HAP-1 (cell line): ENCODE data around the gene KANSL2.

Experiments used
- DNase-seq, 2 experiments: peaks; one replicate each; pipeline ENCODE4 v3.0.0-alpha.2; 2016 to 2020; ENCODE audit warnings: low spot score in 2 of 2
- H3K27me3 ChIP-seq: fragments of 250-450 bp; sonication (Bioruptor Pico); 2 replicates; pipeline ENCODE4 v1.5.1; 2020; ENCODE audit warnings: low read depth, mild to moderate bottlenecking, moderate library complexity
- H3K36me3 ChIP-seq: fragments of 250-450 bp; sonication (Bioruptor Pico); replicated peaks from 2 replicates; pipeline ENCODE4 v1.5.1; 2020; ENCODE audit warnings: mild to moderate bottlenecking
- H3K4me1 ChIP-seq: fragments of 250-450 bp; sonication (Bioruptor Pico); 2 replicates; pipeline ENCODE4 v1.5.1; 2020; ENCODE audit warnings: mild to moderate bottlenecking
- H3K4me3 ChIP-seq: fragments of 250-450 bp; sonication (Bioruptor Pico); 2 replicates; pipeline ENCODE4 v1.5.1; 2020; ENCODE audit warnings: mild to moderate bottlenecking, moderate library complexity
- H3K9me3 ChIP-seq: fragments of 250-450 bp; sonication (Bioruptor Pico); 2 replicates; pipeline ENCODE4 v1.5.1; 2020; ENCODE audit warnings: mild to moderate bottlenecking, moderate library complexity
- in situ Hi-C: fragments of 300-500 bp; cut with MboI; formaldehyde crosslinking; loops from 3 replicates; pipeline ENCODE4 v1.14.3; 2020; ENCODE audit warnings: low sequenced_read_pairs, inconsistent platforms, mixed read lengths

The KANSL2 gene

GRCh38 chr12:48618541-48618940, 63.5 kb downstream of the KANSL2 start:
- no peak overlapping the region for H3K4me3 ChIP-seq
- no peaks in the 10 kb centered on the region for H3K4me1 ChIP-seq
- H3K9me3 ChIP-seq, result peaks cover 8% of the 10 kb centered on the region; the same call in 1 of the 2 replicates
- in situ Hi-C loops, result loop anchor here (5.0 kb wide), 1 partner anchor 76 kb away; no protein-coding TSS in a partner anchor
- peak; percentile 61 to 86 for DNase-seq
- H3K36me3 ChIP-seq, result no peaks in the 10 kb centered on the region
- H3K27me3 ChIP-seq, result peaks cover 2% of the 10 kb centered on the region; the same call in 1 of the 2 replicates

DNA sequence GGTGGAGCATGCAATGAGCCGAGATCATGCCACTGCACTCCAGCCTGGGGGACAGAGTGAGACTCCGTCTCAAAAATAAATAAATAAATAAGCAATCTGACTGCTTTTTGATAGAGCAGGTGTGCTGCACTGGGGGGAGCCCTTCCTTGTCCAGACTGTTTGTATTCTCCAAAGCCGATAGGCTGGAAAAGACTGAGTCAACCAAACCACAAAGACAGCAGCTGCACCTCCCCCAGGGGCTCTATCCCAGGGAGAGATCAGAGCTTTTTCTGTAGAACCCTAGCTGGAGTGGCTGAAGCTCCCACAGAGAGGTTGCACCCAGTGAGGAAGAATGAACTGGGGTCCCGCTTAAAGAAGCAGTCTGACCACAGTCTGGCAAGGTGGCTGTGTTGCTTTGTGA, 66.4 kb downstream of the KANSL2 start:
- Histone ChIP-seq H3K4me1 (no peaks in the 10 kb centered on the region), H3K4me3 (no peak overlapping the region), H3K36me3 (no peaks in the 10 kb centered on the region), H3K27me3 (peaks cover 2% of the 10 kb centered on the region; the same call in 1 of the 2 replicates), H3K9me3 (peaks cover 8% of the 10 kb centered on the region; the same call in 1 of the 2 replicates)
- in situ Hi-C loops, result loop anchor here (5.0 kb wide), 1 partner anchor 73 kb away; no protein-coding TSS in a partner anchor
- no peak for DNase-seq

DNA sequence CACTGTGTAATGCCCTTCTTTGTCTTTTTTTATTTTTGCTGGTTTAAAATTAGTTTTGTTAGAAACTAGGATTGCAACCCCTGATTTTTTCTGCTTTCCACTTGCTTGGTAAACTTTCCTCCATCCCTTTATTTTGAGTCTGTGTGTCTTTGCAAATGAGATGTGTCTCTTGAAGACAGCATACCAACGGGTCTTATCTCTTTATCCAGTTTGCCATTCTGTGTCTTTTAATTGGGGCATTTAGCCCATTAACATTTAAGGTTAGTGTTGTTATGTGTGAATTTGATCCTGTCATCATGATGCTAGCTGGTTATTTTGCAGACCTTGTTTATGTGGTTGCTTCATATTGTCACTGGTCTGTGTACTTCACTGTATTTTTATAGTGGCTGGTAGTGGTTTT, 68.7 kb downstream of the KANSL2 start:
- Histone ChIP-seq H3K36me3 (no peaks in the 10 kb centered on the region), H3K9me3 (peaks cover 13% of the 10 kb centered on the region; the same call in 1 of the 2 replicates), H3K4me3 (no peak overlapping the region), H3K27me3 (peaks cover 2% of the 10 kb centered on the region; the same call in 1 of the 2 replicates), H3K4me1 (no peaks in the 10 kb centered on the region)
- DNase-seq, result no peak
- in situ Hi-C loops, result no loop called here
